ENCODE data around the gene SWT1.
"Not testable (repeated sequence)": the region's sequence is repeated elsewhere in the genome, so short reads cannot be mapped to it uniquely, and the experiment has no call there.

SWT1 gene

GRCh38 chr1:185234183-185234582 lies 77.2 kb downstream of the SWT1 start:
- intact Hi-C loops (cut with DNase I); DNase-seq: not testable (repeated sequence)

- intact Hi-C loops (cut with DNase I); DNase-seq: not testable (repeated sequence)
These were observed 80.2 kb downstream of the SWT1 start for GRCh38 chr1:185237176-185237575.

- DNase-seq, result no peak
- intact Hi-C loops (cut with DNase I), result no loop called here
These were observed 80.7 kb downstream of the SWT1 start for GRCh38 chr1:185237661-185238060.

GRCh38 chr1:185238447-185238846 lies 81.5 kb downstream of the SWT1 start:
- DNase-seq, result no peak
- intact Hi-C loops (cut with DNase I), result no loop called here

- intact Hi-C loops (cut with DNase I), result no loop called here
- no peak for DNase-seq
These were observed 82.9 kb downstream of the SWT1 start for GRCh38 chr1:185239861-185240260.

- DNase-seq, result no peak
- intact Hi-C loops (cut with DNase I), result no loop called here
These were observed 84.2 kb downstream of the SWT1 start for GRCh38 chr1:185241127-185241526.

GRCh38 chr1:185244015-185244747 lies 87.2 kb downstream of the SWT1 start:
- no peak for DNase-seq
- intact Hi-C loops (cut with DNase I), result no loop called here

- intact Hi-C loops (cut with DNase I), result no loop called here
These were observed 88.5 kb downstream of the SWT1 start for GRCh38 chr1:185245466-185245865.

GRCh38 chr1:185249563-185249962 lies 92.6 kb downstream of the SWT1 start:
- DNase-seq, result no peak
- intact Hi-C loops (cut with DNase I), result no loop called here

More at GRCh38 chr1:185245466-185245865, 88.5 kb downstream of the SWT1 start:
- no peak for DNase-seq

GRCh38 chr1:185250063-185250462 lies 93.1 kb downstream of the SWT1 start:
- no peak for DNase-seq
- intact Hi-C loops (cut with DNase I), result no loop called here

GRCh38 chr1:185251928-185252327 lies 95.0 kb downstream of the SWT1 start:
- intact Hi-C loops (cut with DNase I), result not testable (repeated sequence)

GRCh38 chr1:185252404-185252803 lies 95.4 kb downstream of the SWT1 start:
- intact Hi-C loops (cut with DNase I), result not testable (repeated sequence)

More at GRCh38 chr1:185251928-185252327, 95.0 kb downstream of the SWT1 start:
- not testable (repeated sequence) for DNase-seq

GRCh38 chr1:185255595-185255994 lies 98.6 kb downstream of the SWT1 start:
- intact Hi-C loops (cut with DNase I); DNase-seq: not testable (repeated sequence)

More at GRCh38 chr1:185252404-185252803, 95.4 kb downstream of the SWT1 start:
- not testable (repeated sequence) for DNase-seq

GRCh38 chr1:185257116-185257949 lies 100.4 kb downstream of the SWT1 start:
- intact Hi-C loops (cut with DNase I); DNase-seq: not testable (repeated sequence)

- intact Hi-C loops (cut with DNase I), result no loop called here
These were observed 100.9 kb downstream of the SWT1 start for GRCh38 chr1:185257950-185258208.

GRCh38 chr1:185258676-185259075 lies 101.7 kb downstream of the SWT1 start:
- intact Hi-C loops (cut with DNase I), result no loop called here
- no peak for DNase-seq

More at GRCh38 chr1:185257950-185258208, 100.9 kb downstream of the SWT1 start:
- DNase-seq, result no peak

- intact Hi-C loops (cut with DNase I), result no loop called here
- no peak for DNase-seq
These were observed 103.6 kb downstream of the SWT1 start for GRCh38 chr1:185260611-185261010.

GRCh38 chr1:185262151-185262550 lies 105.2 kb downstream of the SWT1 start:
- no peak for DNase-seq
- intact Hi-C loops (cut with DNase I), result no loop called here

- intact Hi-C loops (cut with DNase I), result no loop called here
- DNase-seq, result no peak
These were observed 106.3 kb downstream of the SWT1 start for GRCh38 chr1:185263292-185263691.

- no peak for DNase-seq
- intact Hi-C loops (cut with DNase I), result no loop called here
These were observed 106.8 kb downstream of the SWT1 start for GRCh38 chr1:185263780-185264179.
